ENCODE data around the gene KRT82. TPM values are rescaled to one million over a fixed set of nuclear protein-coding genes. Genes with fewer than 3 reads are reported as not detected.

KRT82 gene
- total and polyA plus RNA-seq, 2 experiments from 2014 or later, result not detected

DNA sequence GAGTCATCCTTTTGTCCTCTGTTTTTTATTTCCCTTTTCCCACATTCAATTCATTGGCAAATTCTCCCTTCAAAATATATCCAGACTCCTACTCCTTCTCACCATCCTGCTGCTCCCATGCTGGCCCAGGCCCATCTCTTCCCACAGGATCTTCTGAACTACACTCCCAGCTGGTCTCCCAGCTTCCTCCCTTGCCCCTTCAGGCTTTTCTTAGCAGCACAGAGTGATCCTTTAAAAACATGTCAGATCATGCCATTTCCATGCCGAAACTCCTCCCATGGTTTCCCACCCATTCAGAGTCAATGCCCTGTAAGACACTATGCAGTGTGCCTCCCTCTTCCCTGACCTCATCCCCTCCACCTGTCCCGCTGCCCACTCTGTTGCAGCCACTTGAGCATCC, 18.3 kb downstream of the KRT82 start:
- H3K36me3 ChIP-seq (replicated peaks; ENCODE audit: insufficient read depth, low read depth), result no peaks in the 10 kb centered on the region
- H4K20me1 ChIP-seq (ENCODE audit: insufficient read depth, poor library complexity, severe bottlenecking), result no peaks in the 10 kb centered on the region
- no peaks in the 10 kb centered on the region for H3K9me3 ChIP-seq (ENCODE audit: low read depth)
- no peak for DNase-seq (ENCODE audit: low spot score)
- no peaks in the 10 kb centered on the region for H3K27me3 ChIP-seq
- H3K4me1 ChIP-seq (ENCODE audit: insufficient read depth), result peaks cover 3% of the 10 kb centered on the region
- H3K4me2 ChIP-seq, result no peak overlapping the region
- 93% methylated on average over 2 of the region's 2 CpGs for WGBS (ENCODE audit: low lambda C conversion rate, missing lambda C conversion rate)
- no peaks in the 10 kb centered on the region for H3K9me2 ChIP-seq (replicated peaks; ENCODE audit: insufficient read depth)
- TF ChIP-seq, protein P1, sequence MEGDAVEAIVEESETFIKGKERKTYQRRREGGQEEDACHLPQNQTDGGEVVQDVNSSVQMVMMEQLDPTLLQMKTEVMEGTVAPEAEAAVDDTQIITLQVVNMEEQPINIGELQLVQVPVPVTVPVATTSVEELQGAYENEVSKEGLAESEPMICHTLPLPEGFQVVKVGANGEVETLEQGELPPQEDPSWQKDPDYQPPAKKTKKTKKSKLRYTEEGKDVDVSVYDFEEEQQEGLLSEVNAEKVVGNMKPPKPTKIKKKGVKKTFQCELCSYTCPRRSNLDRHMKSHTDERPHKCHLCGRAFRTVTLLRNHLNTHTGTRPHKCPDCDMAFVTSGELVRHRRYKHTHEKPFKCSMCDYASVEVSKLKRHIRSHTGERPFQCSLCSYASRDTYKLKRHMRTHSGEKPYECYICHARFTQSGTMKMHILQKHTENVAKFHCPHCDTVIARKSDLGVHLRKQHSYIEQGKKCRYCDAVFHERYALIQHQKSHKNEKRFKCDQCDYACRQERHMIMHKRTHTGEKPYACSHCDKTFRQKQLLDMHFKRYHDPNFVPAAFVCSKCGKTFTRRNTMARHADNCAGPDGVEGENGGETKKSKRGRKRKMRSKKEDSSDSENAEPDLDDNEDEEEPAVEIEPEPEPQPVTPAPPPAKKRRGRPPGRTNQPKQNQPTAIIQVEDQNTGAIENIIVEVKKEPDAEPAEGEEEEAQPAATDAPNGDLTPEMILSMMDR (IDR thresholded peaks at IDR 0.05; ENCODE audit: poor library complexity), result no peak
- no peak for TF ChIP-seq EZH2phosphoT487 (IDR thresholded peaks at IDR 0.05; ENCODE audit: low read depth, severe bottlenecking, unreplicated experiment)
- no peak for TF ChIP-seq EZH2 (IDR thresholded peaks at IDR 0.05; ENCODE audit: borderline replicate concordance)
- no peaks in the 10 kb centered on the region for H3K79me2 ChIP-seq
- no peak overlapping the region for H3K27ac ChIP-seq
- no peak overlapping the region for H2AFZ ChIP-seq
- H3K4me3 ChIP-seq, result no peak overlapping the region

DNA sequence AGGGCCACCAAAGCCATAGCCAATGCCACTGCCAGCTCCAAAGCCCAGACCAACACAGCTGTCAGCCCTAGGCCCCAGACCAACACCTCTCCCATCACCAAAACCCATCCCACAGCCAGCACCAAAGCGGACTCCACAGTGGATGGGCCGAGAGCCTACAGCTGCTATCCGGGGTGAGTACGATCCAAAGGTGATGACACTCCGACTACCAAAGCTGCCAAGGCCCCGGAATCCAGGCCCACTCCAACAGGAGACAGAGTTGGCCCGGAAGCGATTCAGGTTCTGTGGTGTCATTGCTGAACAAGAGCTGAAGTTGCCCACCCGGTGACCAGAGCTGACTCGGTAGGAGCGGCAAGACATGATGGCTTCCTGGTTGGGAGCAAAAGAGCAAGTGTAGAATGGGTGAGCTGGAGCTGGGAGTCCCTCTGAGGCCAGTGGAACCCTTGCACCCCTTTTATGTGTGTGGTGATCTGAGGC, 20.9 kb downstream of the KRT82 start, which contains the start of gene KRT84:
KRT84 (minus strand) TSS at position 427 of the 477 bp plus-strand sequence; CDS start at position 360, 67 bp downstream.
- no peaks in the 10 kb centered on the region for H3K9me2 ChIP-seq (replicated peaks; ENCODE audit: insufficient read depth)
- no peaks in the 10 kb centered on the region for H4K20me1 ChIP-seq (ENCODE audit: insufficient read depth, poor library complexity, severe bottlenecking)
- H2AFZ ChIP-seq, result no peak within 1 kb of the TSS
- 98% methylated on average over 11 of the region's 11 CpGs for WGBS (ENCODE audit: low lambda C conversion rate, missing lambda C conversion rate)
- H3K27me3 ChIP-seq, result no peaks in the 10 kb centered on the region
- no peaks in the 10 kb centered on the region for H3K9me3 ChIP-seq (ENCODE audit: low read depth)
- no peaks in the 10 kb centered on the region for H3K4me1 ChIP-seq (ENCODE audit: insufficient read depth)
- TF ChIP-seq, protein P1 (IDR thresholded peaks at IDR 0.05; ENCODE audit: poor library complexity), result no peak
- TF ChIP-seq EZH2 (IDR thresholded peaks at IDR 0.05; ENCODE audit: borderline replicate concordance) (no peak), EZH2phosphoT487 (IDR thresholded peaks at IDR 0.05; ENCODE audit: low read depth, severe bottlenecking, unreplicated experiment) (no peak)
- DNase-seq (ENCODE audit: low spot score), result no peak
- no peak within 1 kb of the TSS for H3K27ac ChIP-seq
- H3K4me3 ChIP-seq, result no peak within 1 kb of the TSS
- no peaks in the 10 kb centered on the region for H3K79me2 ChIP-seq
- H3K4me2 ChIP-seq, result no peak within 1 kb of the TSS
- no peaks in the 10 kb centered on the region for H3K36me3 ChIP-seq (replicated peaks; ENCODE audit: insufficient read depth, low read depth)

DNA sequence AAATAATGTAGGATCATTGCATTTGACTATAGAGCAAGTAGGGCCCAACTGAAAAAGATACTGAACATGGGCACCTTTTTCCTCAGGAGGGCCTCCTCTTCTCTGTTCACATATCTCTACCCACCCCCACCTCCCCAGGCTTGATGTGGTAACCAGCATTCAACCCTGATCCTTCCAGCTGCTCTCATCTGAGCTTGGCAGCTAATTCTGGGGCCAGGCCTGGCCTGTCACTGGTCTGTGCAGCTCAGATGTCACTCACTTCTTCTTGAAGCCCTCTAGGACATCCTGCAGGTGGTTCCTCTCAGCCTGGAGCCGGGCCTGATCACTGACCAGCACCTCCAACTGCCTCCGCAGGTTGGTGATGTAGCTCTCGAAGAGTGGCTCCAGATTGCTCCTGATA, 22.8 kb downstream of the KRT82 start:
- Histone ChIP-seq H3K36me3 (replicated peaks; ENCODE audit: insufficient read depth, low read depth) (no peaks in the 10 kb centered on the region), H2AFZ (no peak overlapping the region), H3K79me2 (no peaks in the 10 kb centered on the region), H3K27me3 (no peaks in the 10 kb centered on the region), H3K4me3 (no peak overlapping the region), H3K4me2 (no peak overlapping the region), H3K4me1 (ENCODE audit: insufficient read depth) (no peaks in the 10 kb centered on the region), H4K20me1 (ENCODE audit: insufficient read depth, poor library complexity, severe bottlenecking) (no peaks in the 10 kb centered on the region), H3K9me2 (replicated peaks; ENCODE audit: insufficient read depth) (no peaks in the 10 kb centered on the region), H3K9me3 (ENCODE audit: low read depth) (no peaks in the 10 kb centered on the region), H3K27ac (no peak overlapping the region)
- WGBS (ENCODE audit: low lambda C conversion rate, missing lambda C conversion rate), result 91% methylated on average over 3 of the region's 3 CpGs
- TF ChIP-seq EZH2 (IDR thresholded peaks at IDR 0.05; ENCODE audit: borderline replicate concordance) (no peak), EZH2phosphoT487 (IDR thresholded peaks at IDR 0.05; ENCODE audit: low read depth, severe bottlenecking, unreplicated experiment) (no peak)
- TF ChIP-seq, protein P1 (IDR thresholded peaks at IDR 0.05; ENCODE audit: poor library complexity), result no peak
- DNase-seq (ENCODE audit: low spot score), result no peak

Data from hepatocyte (in vitro differentiated cells).